ENCODE results near the gene RNF114.

- TF ChIP-seq TAF1 (conservative IDR thresholded peaks at IDR 0.05) = no peak
- no peak for TF ChIP-seq CTCF (IDR thresholded peaks at IDR 0.05; ENCODE audit: low read depth, low read length, missing input control)
- no peak for TF ChIP-seq REST (IDR thresholded peaks at IDR 0.05)
- no peak for TF ChIP-seq MAX (IDR thresholded peaks at IDR 0.05)
- TF ChIP-seq ZBTB33 (IDR thresholded peaks at IDR 0.05) = no peak
Observed at GRCh38 chr20:49918446-49918845, 17.8 kb upstream of the RNF114 start.
